K562 (cell line): ENCODE results near the gene CREG1. TPM values are rescaled to one million over a fixed set of nuclear protein-coding genes. Genes with fewer than 3 reads are reported as not detected.

Experiments
- CREM ChIP-seq: IDR thresholded peaks from 2 replicates; pipeline ENCODE4 v1.6.1; 2014; ENCODE audit warnings: antibody characterized with exemption, low read depth
- DACH1 ChIP-seq: fragments of 450-650 bp; IDR thresholded peaks from 2 replicates; pipeline ENCODE4 v1.6.1; 2018; ENCODE audit not compliant: partially characterized antibody
- ELF4 ChIP-seq: fragments of 450-650 bp; formaldehyde crosslinking; IDR thresholded peaks from 2 replicates; pipeline ENCODE4 v1.4.0; 2022; ENCODE audit warnings: missing genetic modification characterization
- HMG20B ChIP-seq: fragments of 250-450 bp; sonication (Bioruptor Pico); IDR thresholded peaks from 2 replicates; pipeline ENCODE4 v1.5.0; 2021; ENCODE audit warnings: mild to moderate bottlenecking
- MCM7 ChIP-seq, 2 experiments: fragments of 450-650 bp; IDR thresholded peaks; 2 replicates each; pipeline ENCODE4 v1.6.1; 2016 to 2018
- MNT ChIP-seq, 2 experiments: fragments of 450-650 bp; conservative IDR thresholded peaks; 2 replicates each; pipeline ENCODE4 v1.6.1; 2017; ENCODE audit warnings: mild to moderate bottlenecking in 2 of 2, moderate library complexity in 2 of 2
- NFE2 ChIP-seq: IDR thresholded peaks from 2 replicates; pipeline ENCODE4 v1.6.1; 2014; ENCODE audit warnings: antibody characterized with exemption, low read depth
- NUFIP1 ChIP-seq: fragments of 450-650 bp; IDR thresholded peaks from 2 replicates; pipeline ENCODE4 v1.6.1; 2018; ENCODE audit not compliant: partially characterized antibody
- POLR2B ChIP-seq: fragments of 450-650 bp; IDR thresholded peaks from 2 replicates; pipeline ENCODE4 v1.6.1; 2018; ENCODE audit warnings: low read depth; ENCODE audit not compliant: partially characterized antibody
- PRDM10 ChIP-seq: fragments of 450-650 bp; IDR thresholded peaks from 2 replicates; pipeline ENCODE4 v1.6.1; 2018; ENCODE audit not compliant: partially characterized antibody
- PTRF ChIP-seq: fragments of 450-650 bp; IDR thresholded peaks from 2 replicates; pipeline ENCODE4 v1.6.1; 2016; ENCODE audit warnings: mild to moderate bottlenecking, missing genetic modification characterization, missing compliant biosample characterization
- SAFB ChIP-seq: fragments of 200-400 bp; formaldehyde crosslinking; IDR thresholded peaks from 2 replicates; pipeline ENCODE4 v1.6.1; 2017; ENCODE audit warnings: low read depth, low read length, borderline replicate concordance
- SMAD4 ChIP-seq: fragments of 250-450 bp; sonication (Bioruptor Pico); conservative IDR thresholded peaks from 2 replicates; pipeline ENCODE4 v1.8.0; 2021; ENCODE audit warnings: inconsistent platforms, mild to moderate bottlenecking, moderate library complexity
- SMARCE1 ChIP-seq: fragments of 450-650 bp; IDR thresholded peaks from 2 replicates; pipeline ENCODE4 v1.7.1; 2016; ENCODE audit warnings: mild to moderate bottlenecking
- SNAPC5 ChIP-seq: fragments of 250-450 bp; sonication (Bioruptor Pico); IDR thresholded peaks from 2 replicates; pipeline ENCODE4 v1.8.0; 2021; ENCODE audit warnings: moderate library complexity, mild to moderate bottlenecking, inconsistent platforms
- SP2 ChIP-seq: IDR thresholded peaks from 2 replicates; pipeline ENCODE4 v1.6.1; 2011; ENCODE audit warnings: mild to moderate bottlenecking, low read depth, low read length, moderate library complexity; ENCODE audit not compliant: poor library complexity, severe bottlenecking; ENCODE audit errors: extremely low read depth
- ZBTB26 ChIP-seq: fragments of 450-650 bp; formaldehyde crosslinking; IDR thresholded peaks from 2 replicates; pipeline ENCODE4 v1.4.0; 2022; ENCODE audit warnings: missing genetic modification characterization
- ZNF143 ChIP-seq: sonication (generic); formaldehyde crosslinking; IDR thresholded peaks from 2 replicates; pipeline ENCODE4 v1.9.0; 2022; ENCODE audit warnings: mild to moderate bottlenecking, missing genetic modification reagents
- ZNF184 ChIP-seq: sonication (generic); formaldehyde crosslinking; IDR thresholded peaks from 2 replicates; pipeline ENCODE4 v1.5.0; 2020; ENCODE audit warnings: missing genetic modification reagents
- ZNF444 ChIP-seq: fragments of 250-450 bp; sonication (Bioruptor Pico); IDR thresholded peaks from 2 replicates; pipeline ENCODE4 v1.4.0; 2020; ENCODE audit warnings: mild to moderate bottlenecking, moderate library complexity
- ZNF785 ChIP-seq: fragments of 250-450 bp; sonication (Bioruptor Pico); IDR thresholded peaks from 2 replicates; pipeline ENCODE4 v1.4.0; 2020; ENCODE audit warnings: mild to moderate bottlenecking
- ZSCAN29 ChIP-seq: fragments of 450-650 bp; IDR thresholded peaks from 2 replicates; pipeline ENCODE4 v1.6.1; 2017
- polyA plus RNA-seq, 8 experiments: library from polyadenylated mRNA; depleted of rRNA in 4 of 8; stranded (reverse) in 5 of 8; unstranded in 3 of 8; fragments of >200 nt; fragmentation: Nextera tagmentation in 2 of 8; fragmentation: Illumina TruSeq in 1 of 8; extraction: Ambion mirVana in 2 of 8; extraction: Trizol in 1 of 8; gene quantifications; 2 replicates each; pipeline versions ENCODE4 v1.2.1 to v1.2.3, GENCODE V29; 2011 to 2014; ENCODE audit warnings: inconsistent platforms in 1 of 8, missing spikeins in 1 of 8
- total RNA-seq, 7 experiments: library from RNA; depleted of rRNA in 6 of 7; stranded (reverse); fragments of >200 nt in 6 of 7; fragmentation: Illumina TruSeq in 2 of 7; extraction: Trizol in 2 of 7; gene quantifications; 2 replicates each; pipeline versions ENCODE4 v1.2.1 to v1.2.3, GENCODE V29; 2011 to 2021; ENCODE audit warnings: low replicate concordance in 1 of 7

Gene CREG1
- total and polyA plus RNA-seq, 9 of the 15 experiments (the other 6 are each of a cell fraction or from before 2014, with no cell fraction given) = 45.7 to 272 (median 161) TPM

DNA sequence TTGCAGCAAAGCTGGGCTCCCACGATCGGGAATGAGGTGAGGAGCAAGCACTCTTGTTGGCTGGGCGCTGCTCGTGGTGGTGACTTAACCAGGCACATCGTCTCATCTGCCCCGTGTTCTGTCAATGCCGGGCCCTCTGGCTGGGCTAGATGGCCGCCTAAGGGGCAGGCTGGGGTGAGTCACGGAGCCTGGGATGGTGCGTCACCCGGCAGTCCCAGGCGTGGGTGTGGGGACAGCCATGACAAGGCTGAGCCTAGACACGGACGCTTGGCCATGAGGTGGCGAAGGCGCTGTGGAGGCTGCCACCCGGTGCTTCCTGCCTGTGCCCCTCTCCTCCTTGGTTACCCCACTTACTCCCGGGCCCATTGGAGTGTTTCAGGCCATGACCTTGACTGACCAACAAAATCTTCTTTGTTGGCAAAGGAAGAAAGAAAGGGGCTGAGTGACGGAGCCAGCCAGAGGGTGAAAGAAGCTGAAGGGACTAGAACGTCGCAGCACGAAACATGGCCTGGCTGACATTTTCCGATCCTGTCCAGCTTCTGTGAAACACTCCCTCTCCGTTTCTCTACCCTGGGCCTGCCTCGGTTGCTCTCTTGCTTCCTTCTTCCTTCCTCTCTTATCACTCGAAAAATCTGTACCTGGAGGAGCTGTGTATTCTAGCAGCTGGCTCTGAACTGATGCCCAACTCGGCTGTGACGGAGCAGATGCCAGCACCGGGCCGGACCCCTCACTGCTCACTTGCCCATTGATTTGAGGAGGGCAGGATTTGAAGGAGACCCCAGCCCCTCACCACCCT is 35.8 kb downstream of the CREG1 start (continued):
- TF ChIP-seq MNT (conservative IDR thresholded peaks at IDR 0.05) = peak in 1 of 2 experiments; percentile 30; a peak in 1 of 4 replicates
- TF ChIP-seq PRDM10 = no peak
- no peak for TF ChIP-seq SP2
- no peak for TF ChIP-seq ZSCAN29
- 0 out of 2 replicates have a peak, but pooled peaks have one; percentile 16 for TF ChIP-seq SMAD4 (CRISPR knock-in tag)
- TF ChIP-seq MCM7 (IDR thresholded peaks at IDR 0.05) = no peak
- TF ChIP-seq SAFB = no peak
- TF ChIP-seq ZBTB26 = no peak
- TF ChIP-seq DACH1 = no peak
- peak; percentile 88 for TF ChIP-seq CREM
- no peak for TF ChIP-seq POLR2B
- peak; percentile 56; the same call in 1 of the 2 replicates for TF ChIP-seq NFE2
- TF ChIP-seq SMARCE1 = peak; percentile 77
- no peak for TF ChIP-seq HMG20B (CRISPR knock-in tag)
- no peak for TF ChIP-seq ZNF785
- TF ChIP-seq SNAPC5 (CRISPR knock-in tag) = no peak
- TF ChIP-seq ZNF444 = no peak
- TF ChIP-seq ELF4 = no peak
- TF ChIP-seq ZNF143 = 0 out of 2 replicates have a peak, but pooled peaks have one; percentile 24
- TF ChIP-seq ZNF184 (CRISPR knock-in tag) = no peak
- no peak for TF ChIP-seq PTRF (tag)
- TF ChIP-seq NUFIP1 = no peak
